ENCODE results near the gene EFEMP2. TPM values are rescaled to one million over a fixed set of nuclear protein-coding genes. Genes with fewer than 3 reads are reported as not detected.

EFEMP2 gene
- total RNA-seq, 1 experiment from 2014 or later, result 26.2 TPM

GRCh38 chr11:65873318-65874156 is 937 bp upstream of the EFEMP2 start:
- no peak overlapping the region for H4K91ac ChIP-seq (ENCODE audit: insufficient read length, low read depth, low read length)
- Mint-ChIP-seq H3K4me1 (peaks cover 7 to 8% of the 10 kb centered on the region in 2 experiments), H3K4me3 (peak overlapping the region; percentile 76 to 90), H3K27ac (no peak overlapping the region), H3K36me3 (ENCODE audit: insufficient read depth in 1 of 3, low read depth in 3 of 3) (no peaks in the 10 kb centered on the region), H3K9me3 (no peaks in the 10 kb centered on the region; a peak in 2 of 5 replicates), H3K27me3 (ENCODE audit: low read depth) (peaks cover 20% of the 10 kb centered on the region)
- no peak overlapping the region for H2BK20ac ChIP-seq (ENCODE audit: low read depth, low read length, poor library complexity, severe bottlenecking)
- no peaks in the 10 kb centered on the region for H4K20me1 ChIP-seq (ENCODE audit: control insufficient read depth, insufficient read depth, insufficient read length)
- H3K79me2 ChIP-seq (ENCODE audit: insufficient read depth, low read length), result no peaks in the 10 kb centered on the region
- H2BK5ac ChIP-seq (ENCODE audit: insufficient read length, low read length), result no peak overlapping the region
- no peak overlapping the region for H2AFZ ChIP-seq (ENCODE audit: low read length)
- no peak overlapping the region for H3K9ac ChIP-seq (ENCODE audit: extremely low read depth, insufficient read length, low read length)
- no peaks in the 10 kb centered on the region for H3K79me1 ChIP-seq (ENCODE audit: insufficient read depth, low read depth, low read length, poor library complexity, severe bottlenecking)
- peaks cover 3% of the 10 kb centered on the region; the same call in 1 of the 2 replicates for H3K27me3 ChIP-seq (ENCODE audit: insufficient read depth, low read length)
- H3K4ac ChIP-seq (ENCODE audit: low read depth, low read length), result no peak overlapping the region
- no peak overlapping the region for H2BK120ac ChIP-seq (ENCODE audit: low read depth, low read length, poor library complexity, severe bottlenecking)
- peaks cover 8% of the 10 kb centered on the region for H3K23me2 ChIP-seq (ENCODE audit: insufficient read length, low read depth, low read length, poor library complexity, severe bottlenecking)
- peak overlapping the region; percentile 36 for H3K18ac ChIP-seq (ENCODE audit: insufficient read length, low read depth, low read length)
- no peak overlapping the region for H3K27ac ChIP-seq (ENCODE audit: insufficient read length, low read depth, low read length)
- H2AK5ac ChIP-seq (ENCODE audit: insufficient read length, low read length), result no peak overlapping the region
- no peak overlapping the region for H2BK12ac ChIP-seq (ENCODE audit: insufficient read length, low read depth, low read length)
- H3K14ac ChIP-seq (ENCODE audit: insufficient read depth, low read length), result no peak overlapping the region
- H4K8ac ChIP-seq (replicated peaks; ENCODE audit: insufficient read length, low read depth, low read length), result no peak overlapping the region
- no peak overlapping the region for H2BK15ac ChIP-seq (ENCODE audit: low read depth, low read length)
- H3K4me1 ChIP-seq (ENCODE audit: insufficient read depth, low read length), result no peaks in the 10 kb centered on the region
- no peak overlapping the region for H3K23ac ChIP-seq (ENCODE audit: insufficient read length, low read depth, low read length)
- no peak for TF ChIP-seq CTCF (conservative IDR thresholded peaks at IDR 0.05)
- H3T11ph ChIP-seq (ENCODE audit: low read length), result no peak overlapping the region
- WGBS (ENCODE audit: extremely low coverage, insufficient read length, low lambda C conversion rate), result no CpG with 5 or more reads among the region's 54 CpGs
- peak overlapping the region; percentile 91 for H3K4me2 ChIP-seq (ENCODE audit: insufficient read depth, insufficient read length, low read length)
- DNase-seq, result peak; percentile 96
- no peaks in the 10 kb centered on the region for H3K9me3 ChIP-seq (ENCODE audit: control insufficient read depth, low read depth, low read length)
- H4K5ac ChIP-seq (ENCODE audit: insufficient read length, low read depth, low read length), result no peak overlapping the region
- no peak overlapping the region for H3K56ac ChIP-seq (ENCODE audit: insufficient read length, low read depth, low read length)

Data from H9 (cell line).